Choroid plexus epithelial cell (primary cell): ENCODE measurements around the gene ZNF513.

Experiments used
- DNase-seq: peaks from one replicate; pipeline ENCODE4 v3.0.0-alpha.2; 2010; ENCODE audit warnings: low read depth
- H3K4me3 ChIP-seq: 2 replicates; pipeline ENCODE4 v1.5.1; 2011; ENCODE audit warnings: low read depth, mild to moderate bottlenecking, control low read depth, low read length, moderate library complexity
- TF ChIP-seq, protein P1 (sequence below): conservative IDR thresholded peaks from 2 replicates; pipeline ENCODE4 v1.5.1; 2011; ENCODE audit warnings: low read depth, mild to moderate bottlenecking, control low read depth, inconsistent platforms, low read length, moderate library complexity

The ZNF513 gene

GRCh38 chr2:27369471-27370025, 11.0 kb downstream of the ZNF513 start:
- TF ChIP-seq, protein P1, sequence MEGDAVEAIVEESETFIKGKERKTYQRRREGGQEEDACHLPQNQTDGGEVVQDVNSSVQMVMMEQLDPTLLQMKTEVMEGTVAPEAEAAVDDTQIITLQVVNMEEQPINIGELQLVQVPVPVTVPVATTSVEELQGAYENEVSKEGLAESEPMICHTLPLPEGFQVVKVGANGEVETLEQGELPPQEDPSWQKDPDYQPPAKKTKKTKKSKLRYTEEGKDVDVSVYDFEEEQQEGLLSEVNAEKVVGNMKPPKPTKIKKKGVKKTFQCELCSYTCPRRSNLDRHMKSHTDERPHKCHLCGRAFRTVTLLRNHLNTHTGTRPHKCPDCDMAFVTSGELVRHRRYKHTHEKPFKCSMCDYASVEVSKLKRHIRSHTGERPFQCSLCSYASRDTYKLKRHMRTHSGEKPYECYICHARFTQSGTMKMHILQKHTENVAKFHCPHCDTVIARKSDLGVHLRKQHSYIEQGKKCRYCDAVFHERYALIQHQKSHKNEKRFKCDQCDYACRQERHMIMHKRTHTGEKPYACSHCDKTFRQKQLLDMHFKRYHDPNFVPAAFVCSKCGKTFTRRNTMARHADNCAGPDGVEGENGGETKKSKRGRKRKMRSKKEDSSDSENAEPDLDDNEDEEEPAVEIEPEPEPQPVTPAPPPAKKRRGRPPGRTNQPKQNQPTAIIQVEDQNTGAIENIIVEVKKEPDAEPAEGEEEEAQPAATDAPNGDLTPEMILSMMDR = peak; percentile 0
- H3K4me3 ChIP-seq = peak overlapping the region; percentile 99
- DNase-seq = peak; percentile 53

DNA sequence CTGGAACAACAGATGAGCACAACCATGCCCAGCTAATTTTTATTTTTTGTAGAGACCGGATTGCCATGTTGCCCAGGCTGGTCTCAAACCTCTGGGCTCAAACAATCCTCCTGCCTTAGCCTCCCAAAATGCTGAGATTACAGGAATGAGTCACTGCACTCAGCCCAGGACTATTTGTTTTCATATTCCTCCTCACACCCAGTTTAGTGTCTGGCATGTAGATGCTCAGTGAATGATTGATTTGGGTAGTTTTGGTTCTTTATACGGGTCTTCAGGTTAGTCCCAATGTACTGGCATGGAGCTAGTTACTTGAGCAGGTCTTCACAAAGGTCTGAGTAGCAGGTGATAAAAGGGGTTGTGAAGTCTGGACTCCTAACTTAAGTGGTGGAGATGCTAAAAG, 16.6 kb downstream of the ZNF513 start:
- no peak for DNase-seq
- TF ChIP-seq, protein P1 = no peak
- H3K4me3 ChIP-seq = no peak overlapping the region

GRCh38 chr2:27362678-27363420, 17.7 kb downstream of the ZNF513 start:
- no peak overlapping the region for H3K4me3 ChIP-seq
- TF ChIP-seq, protein P1 = no peak
- DNase-seq = no peak

GRCh38 chr2:27356382-27357181, 24.0 kb downstream of the ZNF513 start, which contains the start of gene GTF3C2:
Gene GTF3C2 (minus strand): TSS chr2:27356764. CDS start chr2:27343554, 13,210 bp downstream.
- peak within 1 kb of the TSS; percentile 98 for H3K4me3 ChIP-seq
- TF ChIP-seq, protein P1 = no peak
- DNase-seq = peak; percentile 98

DNA sequence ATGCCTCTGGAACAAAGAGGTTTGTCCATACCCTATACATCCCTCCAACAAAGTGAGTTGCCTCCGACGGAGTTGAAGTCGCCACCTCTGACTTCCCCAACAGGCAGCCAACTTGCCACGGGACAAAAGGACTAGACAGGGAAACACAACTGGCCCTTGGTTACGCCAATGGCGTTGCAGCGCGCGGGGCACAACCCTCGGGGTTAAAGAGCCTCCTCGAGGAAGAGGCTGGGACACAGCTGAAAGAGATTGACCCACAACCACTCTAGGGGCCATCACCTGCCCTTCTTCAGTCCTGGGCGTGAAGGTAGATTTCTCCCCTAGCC, 24.5 kb downstream of the ZNF513 start:
- TF ChIP-seq, protein P1 = no peak
- peak; percentile 62 for DNase-seq
- peak overlapping the region; percentile 98 for H3K4me3 ChIP-seq

- no peak overlapping the region for H3K4me3 ChIP-seq
- TF ChIP-seq, protein P1 = no peak
- no peak for DNase-seq
Measured at GRCh38 chr2:27354597-27354927, 26.0 kb downstream of the ZNF513 start.
